ENCODE measurements around the gene ENO1. TPM values are rescaled to one million over a fixed set of nuclear protein-coding genes. Genes with fewer than 3 reads are reported as not detected.

The ENO1 gene
- total and polyA plus RNA-seq, 10 donors = 249 to 751 (median 390) TPM

- Histone ChIP-seq H3K4me3 (peak overlapping the region in 7 of 8 donors; percentile 69 to 81 (median 77)), H3K27ac (peak overlapping the region in 7 of 8 donors; percentile 93 to 99 (median 96)), H3K36me3 (no peaks in the 10 kb centered on the region), H3K27me3 (replicated peaks in 1 of 7) (no peaks in the 10 kb centered on the region), H3K4me1 (peaks cover 17 to 78% (median 58%) of the 10 kb centered on the region in 6 donors), H3K9me3 (no peaks in the 10 kb centered on the region)
- TF ChIP-seq POLR2AphosphoS5 (IDR thresholded peaks at IDR 0.05) (no peak), POLR2A (IDR thresholded peaks at IDR 0.05) (no peak), CTCF (IDR thresholded peaks at IDR 0.05 in 8 of 11, conservative IDR thresholded peaks at IDR 0.05 in 3 of 11) (no peak)
- intact Hi-C loops (cut with DNase I; ENCODE audit: low total_unique reads) = no loop called here
- no peak for DNase-seq
- WGBS, 5 donors = 2 to 6% (median 3%) methylated on average over 3 of the region's 3 CpGs
Measured at GRCh38 chr1:8816264-8816663, 62.2 kb downstream of the ENO1 start.

GRCh38 chr1:8815582-8816151 is 62.8 kb downstream of the ENO1 start:
- H3K4me3 ChIP-seq = peak overlapping the region in 4 of 8 donors; percentile 9 to 81 (median 77)
- H3K27ac ChIP-seq = peak overlapping the region in 6 of 8 donors; percentile 93 to 99 (median 96)
- intact Hi-C loops (cut with DNase I; ENCODE audit: low total_unique reads) = no loop called here
- 1 to 13% (median 9%) methylated on average over 2 of the region's 2 CpGs for WGBS, 5 donors
- TF ChIP-seq POLR2AphosphoS5 (IDR thresholded peaks at IDR 0.05) (no peak), POLR2A (IDR thresholded peaks at IDR 0.05) (no peak), CTCF (IDR thresholded peaks at IDR 0.05 in 8 of 11, conservative IDR thresholded peaks at IDR 0.05 in 3 of 11) (no peak)
- H3K27me3 ChIP-seq (replicated peaks in 1 of 7) = no peaks in the 10 kb centered on the region
- DNase-seq = no peak
- no peaks in the 10 kb centered on the region for H3K36me3 ChIP-seq
- peaks cover 17 to 78% (median 56%) of the 10 kb centered on the region in 6 donors for H3K4me1 ChIP-seq
- H3K9me3 ChIP-seq = no peaks in the 10 kb centered on the region

GRCh38 chr1:8814865-8815264 is 63.6 kb downstream of the ENO1 start:
- H3K4me1 ChIP-seq = peaks cover 17 to 78% (median 57%) of the 10 kb centered on the region in 6 donors
- intact Hi-C loops (cut with DNase I; ENCODE audit: low total_unique reads) = no loop called here
- 29 to 46% (median 35%) methylated on average over 5 of the region's 5 CpGs for WGBS, 5 donors

More at GRCh38 chr1:8814865-8815264, 63.6 kb downstream of the ENO1 start:
- TF ChIP-seq CTCF (IDR thresholded peaks at IDR 0.05 in 8 of 11, conservative IDR thresholded peaks at IDR 0.05 in 3 of 11) (peak in 1 of 11 experiments; percentile 7), POLR2A (IDR thresholded peaks at IDR 0.05) (no peak)
- H3K36me3 ChIP-seq = no peaks in the 10 kb centered on the region
- H3K9me3 ChIP-seq = no peaks in the 10 kb centered on the region
- H3K4me3 ChIP-seq = no peak overlapping the region
- DNase-seq = no peak
- peak overlapping the region in 3 of 8 donors; percentile 93 to 97 (median 95) for H3K27ac ChIP-seq
- no peaks in the 10 kb centered on the region for H3K27me3 ChIP-seq (replicated peaks in 1 of 7)
